SK-N-SH treated with all-trans-retinoic acid at 6 μM for 48 hours (cell line): Measurements from ENCODE around the gene CCL18.

Source experiments
- ATAC-seq: fragments of 200-7000 bp; cut with Tn5 transposase; 3 replicates; pipeline ENCODE4 v1.9.1; 2020; ENCODE audit warnings: mild to moderate bottlenecking, moderate library complexity
- ARNTL ChIP-seq: fragments of 450-650 bp; formaldehyde crosslinking; IDR thresholded peaks from 2 replicates; pipeline ENCODE4 v1.5.0; 2020; ENCODE audit warnings: low read depth, mild to moderate bottlenecking, moderate library complexity, borderline replicate concordance
- BACH2 ChIP-seq: fragments of 250-450 bp; sonication (Bioruptor Pico); IDR thresholded peaks from 2 replicates; pipeline ENCODE4 v1.9.0; 2021; ENCODE audit warnings: mild to moderate bottlenecking, borderline replicate concordance
- CSDC2 ChIP-seq: fragments of 250-450 bp; sonication (Bioruptor Pico); IDR thresholded peaks from 2 replicates; pipeline ENCODE4 v1.5.0; 2020; ENCODE audit warnings: mild to moderate bottlenecking, moderate library complexity
- ESRRG ChIP-seq: fragments of 250-450 bp; sonication (Bioruptor Pico); IDR thresholded peaks from 2 replicates; pipeline ENCODE4 v1.6.1; 2021; ENCODE audit warnings: mild to moderate bottlenecking
- GLIS3 ChIP-seq: fragments of 250-450 bp; sonication (Bioruptor Pico); IDR thresholded peaks from 2 replicates; pipeline ENCODE4 v1.5.0; 2020; ENCODE audit warnings: mild to moderate bottlenecking, moderate library complexity
- ISL1 ChIP-seq: fragments of 250-450 bp; sonication (Bioruptor Pico); IDR thresholded peaks from 2 replicates; pipeline ENCODE4 v2.1.2; 2022; ENCODE audit warnings: mild to moderate bottlenecking, moderate library complexity
- OSR1 ChIP-seq: fragments of 250-450 bp; sonication (Bioruptor Pico); IDR thresholded peaks from 2 replicates; pipeline ENCODE4 v1.8.0; 2022; ENCODE audit warnings: moderate library complexity, mild to moderate bottlenecking, inconsistent platforms
- PPARA ChIP-seq: fragments of 250-450 bp; sonication (Bioruptor Pico); IDR thresholded peaks from 2 replicates; pipeline ENCODE4 v1.5.0; 2020; ENCODE audit warnings: mild to moderate bottlenecking, borderline replicate concordance
- RARB ChIP-seq: fragments of 250-450 bp; sonication (Bioruptor Pico); IDR thresholded peaks from 2 replicates; pipeline ENCODE4 v1.8.0; 2021; ENCODE audit warnings: mild to moderate bottlenecking, moderate library complexity
- SNAI2 ChIP-seq: fragments of 250-450 bp; sonication (Bioruptor Pico); IDR thresholded peaks from 2 replicates; pipeline ENCODE4 v1.5.0; 2020; ENCODE audit warnings: mild to moderate bottlenecking, moderate library complexity
- TCF4 ChIP-seq: fragments of 250-450 bp; sonication (Bioruptor Pico); IDR thresholded peaks from 2 replicates; pipeline ENCODE4 v1.8.0; 2021; ENCODE audit warnings: mild to moderate bottlenecking, moderate library complexity, borderline replicate concordance
- TOX ChIP-seq: fragments of 250-450 bp; sonication (Bioruptor Pico); IDR thresholded peaks from 2 replicates; pipeline ENCODE4 v1.8.0; 2021; ENCODE audit warnings: mild to moderate bottlenecking, moderate library complexity, borderline replicate concordance
- ZC3H10 ChIP-seq: fragments of 250-450 bp; sonication (Bioruptor Pico); IDR thresholded peaks from 2 replicates; pipeline ENCODE4 v1.5.1; 2021; ENCODE audit warnings: mild to moderate bottlenecking, moderate library complexity
- ZFP3 ChIP-seq: fragments of 250-450 bp; sonication (Bioruptor Pico); IDR thresholded peaks from 2 replicates; pipeline ENCODE4 v1.5.0; 2020; ENCODE audit warnings: mild to moderate bottlenecking, moderate library complexity
- ZFP30 ChIP-seq: fragments of 450-650 bp; formaldehyde crosslinking; IDR thresholded peaks from 2 replicates; pipeline ENCODE4 v1.5.0; 2022; ENCODE audit warnings: mild to moderate bottlenecking, moderate library complexity
- ZNF565 ChIP-seq: fragments of 450-650 bp; formaldehyde crosslinking; conservative IDR thresholded peaks from 2 replicates; pipeline ENCODE4 v1.5.0; 2020; ENCODE audit warnings: low read depth, mild to moderate bottlenecking, moderate library complexity
- ZNF70 ChIP-seq: fragments of 450-650 bp; formaldehyde crosslinking; IDR thresholded peaks from 2 replicates; pipeline ENCODE4 v1.5.0; 2020; ENCODE audit warnings: mild to moderate bottlenecking, moderate library complexity
- ZNF8 ChIP-seq: fragments of 450-650 bp; formaldehyde crosslinking; IDR thresholded peaks from 2 replicates; pipeline ENCODE4 v1.5.0; 2020; ENCODE audit warnings: mild to moderate bottlenecking, moderate library complexity
- TF ChIP-seq, protein P1 (sequence below): fragments of 250-450 bp; sonication (Bioruptor Pico); IDR thresholded peaks from 2 replicates; pipeline ENCODE4 v1.8.0; 2020; ENCODE audit warnings: mild to moderate bottlenecking, moderate library complexity, borderline replicate concordance
- TF ChIP-seq, protein P2 (sequence below): fragments of 250-450 bp; sonication (Bioruptor Pico); IDR thresholded peaks from 2 replicates; pipeline ENCODE4 v1.5.0; 2020; ENCODE audit warnings: mild to moderate bottlenecking, moderate library complexity
- TF ChIP-seq, protein P3 (sequence below): fragments of 250-450 bp; sonication (Bioruptor Pico); IDR thresholded peaks from 2 replicates; pipeline ENCODE4 v1.5.1; 2020; ENCODE audit warnings: low read depth, mild to moderate bottlenecking, moderate library complexity
- TF ChIP-seq, protein P4 (sequence below): fragments of 250-450 bp; sonication (Bioruptor Pico); IDR thresholded peaks from 2 replicates; pipeline ENCODE4 v1.5.1; 2021; ENCODE audit warnings: mild to moderate bottlenecking, moderate library complexity
- TF ChIP-seq, protein P5 (sequence below): fragments of 250-450 bp; sonication (Bioruptor Pico); IDR thresholded peaks from 2 replicates; pipeline ENCODE4 v1.8.0; 2021; ENCODE audit warnings: low read depth, mild to moderate bottlenecking, moderate library complexity, borderline replicate concordance

The CCL18 gene

DNA sequence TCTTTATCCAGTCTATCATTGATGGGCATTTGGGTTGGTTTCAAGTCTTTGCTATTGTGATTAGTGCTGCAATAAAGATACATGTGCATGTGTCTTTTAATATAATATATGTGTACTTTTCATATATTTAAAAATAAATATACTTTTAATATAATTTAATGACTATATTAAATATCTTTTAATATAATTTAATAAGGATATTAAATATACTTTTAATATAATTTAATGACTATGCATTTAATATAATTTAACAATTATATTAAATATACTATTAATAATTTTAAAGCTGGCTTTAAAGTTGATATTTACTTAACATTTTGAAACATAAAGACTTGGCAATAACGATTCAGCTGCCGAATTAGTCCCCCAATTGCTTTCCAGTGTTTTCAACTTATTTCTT, 47.5 kb upstream of the CCL18 start:
- no peak for ATAC-seq
- TF ChIP-seq ZFP3 (CRISPR knock-in tag) (no peak), ZC3H10 (CRISPR knock-in tag) (no peak), ZNF8 (CRISPR knock-in tag) (no peak), ESRRG (no peak)

DNA sequence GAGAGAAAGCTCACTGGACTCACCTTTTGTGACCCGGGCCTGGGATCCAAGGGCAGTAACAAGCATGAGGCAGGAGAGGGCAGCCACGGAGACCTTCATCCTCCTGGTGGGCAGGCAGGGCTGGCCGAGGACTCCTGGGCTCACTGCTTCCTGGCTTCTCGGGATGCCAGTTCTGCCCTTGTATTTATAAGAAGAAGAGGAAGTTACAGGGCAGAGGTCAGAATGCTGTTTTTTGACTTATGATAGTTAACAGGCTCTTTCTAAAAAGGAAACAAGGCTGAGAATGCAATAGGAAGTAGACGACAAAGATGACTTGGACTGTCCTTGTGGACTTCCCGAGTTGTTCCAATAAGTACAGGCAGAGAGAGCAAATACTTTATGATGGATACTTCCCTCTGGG, 46.3 kb upstream of the CCL18 start, which contains the start of gene CCL23:
Gene CCL23, minus strand, starts transcription at position 174 of the 400 bp plus-strand sequence. Its CDS starts 75 bp downstream, at position 99.
- TF ChIP-seq ZFP3 (CRISPR knock-in tag) = no peak
- TF ChIP-seq RARB = no peak
- TF ChIP-seq BACH2 (CRISPR knock-in tag) = no peak
- no peak for TF ChIP-seq TOX (CRISPR knock-in tag)
- TF ChIP-seq, protein P1, sequence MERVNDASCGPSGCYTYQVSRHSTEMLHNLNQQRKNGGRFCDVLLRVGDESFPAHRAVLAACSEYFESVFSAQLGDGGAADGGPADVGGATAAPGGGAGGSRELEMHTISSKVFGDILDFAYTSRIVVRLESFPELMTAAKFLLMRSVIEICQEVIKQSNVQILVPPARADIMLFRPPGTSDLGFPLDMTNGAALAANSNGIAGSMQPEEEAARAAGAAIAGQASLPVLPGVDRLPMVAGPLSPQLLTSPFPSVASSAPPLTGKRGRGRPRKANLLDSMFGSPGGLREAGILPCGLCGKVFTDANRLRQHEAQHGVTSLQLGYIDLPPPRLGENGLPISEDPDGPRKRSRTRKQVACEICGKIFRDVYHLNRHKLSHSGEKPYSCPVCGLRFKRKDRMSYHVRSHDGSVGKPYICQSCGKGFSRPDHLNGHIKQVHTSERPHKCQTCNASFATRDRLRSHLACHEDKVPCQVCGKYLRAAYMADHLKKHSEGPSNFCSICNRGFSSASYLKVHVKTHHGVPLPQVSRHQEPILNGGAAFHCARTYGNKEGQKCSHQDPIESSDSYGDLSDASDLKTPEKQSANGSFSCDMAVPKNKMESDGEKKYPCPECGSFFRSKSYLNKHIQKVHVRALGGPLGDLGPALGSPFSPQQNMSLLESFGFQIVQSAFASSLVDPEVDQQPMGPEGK = no peak
- no peak for TF ChIP-seq SNAI2 (CRISPR knock-in tag)
- TF ChIP-seq, protein P2, sequence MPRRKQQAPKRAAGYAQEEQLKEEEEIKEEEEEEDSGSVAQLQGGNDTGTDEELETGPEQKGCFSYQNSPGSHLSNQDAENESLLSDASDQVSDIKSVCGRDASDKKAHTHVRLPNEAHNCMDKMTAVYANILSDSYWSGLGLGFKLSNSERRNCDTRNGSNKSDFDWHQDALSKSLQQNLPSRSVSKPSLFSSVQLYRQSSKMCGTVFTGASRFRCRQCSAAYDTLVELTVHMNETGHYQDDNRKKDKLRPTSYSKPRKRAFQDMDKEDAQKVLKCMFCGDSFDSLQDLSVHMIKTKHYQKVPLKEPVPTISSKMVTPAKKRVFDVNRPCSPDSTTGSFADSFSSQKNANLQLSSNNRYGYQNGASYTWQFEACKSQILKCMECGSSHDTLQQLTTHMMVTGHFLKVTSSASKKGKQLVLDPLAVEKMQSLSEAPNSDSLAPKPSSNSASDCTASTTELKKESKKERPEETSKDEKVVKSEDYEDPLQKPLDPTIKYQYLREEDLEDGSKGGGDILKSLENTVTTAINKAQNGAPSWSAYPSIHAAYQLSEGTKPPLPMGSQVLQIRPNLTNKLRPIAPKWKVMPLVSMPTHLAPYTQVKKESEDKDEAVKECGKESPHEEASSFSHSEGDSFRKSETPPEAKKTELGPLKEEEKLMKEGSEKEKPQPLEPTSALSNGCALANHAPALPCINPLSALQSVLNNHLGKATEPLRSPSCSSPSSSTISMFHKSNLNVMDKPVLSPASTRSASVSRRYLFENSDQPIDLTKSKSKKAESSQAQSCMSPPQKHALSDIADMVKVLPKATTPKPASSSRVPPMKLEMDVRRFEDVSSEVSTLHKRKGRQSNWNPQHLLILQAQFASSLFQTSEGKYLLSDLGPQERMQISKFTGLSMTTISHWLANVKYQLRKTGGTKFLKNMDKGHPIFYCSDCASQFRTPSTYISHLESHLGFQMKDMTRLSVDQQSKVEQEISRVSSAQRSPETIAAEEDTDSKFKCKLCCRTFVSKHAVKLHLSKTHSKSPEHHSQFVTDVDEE (CRISPR knock-in tag) = no peak
- TF ChIP-seq ZNF565 (CRISPR knock-in tag) = no peak
- TF ChIP-seq ARNTL (CRISPR knock-in tag) = no peak
- no peak for TF ChIP-seq TCF4 (CRISPR knock-in tag)
- no peak for TF ChIP-seq GLIS3 (CRISPR knock-in tag)
- TF ChIP-seq OSR1 (CRISPR knock-in tag) = no peak
- TF ChIP-seq ZFP30 = no peak
- no peak for TF ChIP-seq ZC3H10 (CRISPR knock-in tag)
- TF ChIP-seq PPARA (CRISPR knock-in tag) = no peak
- TF ChIP-seq ESRRG = no peak
- no peak for TF ChIP-seq ZNF70 (CRISPR knock-in tag)
- TF ChIP-seq CSDC2 (CRISPR knock-in tag) = no peak
- ATAC-seq = no peak

DNA sequence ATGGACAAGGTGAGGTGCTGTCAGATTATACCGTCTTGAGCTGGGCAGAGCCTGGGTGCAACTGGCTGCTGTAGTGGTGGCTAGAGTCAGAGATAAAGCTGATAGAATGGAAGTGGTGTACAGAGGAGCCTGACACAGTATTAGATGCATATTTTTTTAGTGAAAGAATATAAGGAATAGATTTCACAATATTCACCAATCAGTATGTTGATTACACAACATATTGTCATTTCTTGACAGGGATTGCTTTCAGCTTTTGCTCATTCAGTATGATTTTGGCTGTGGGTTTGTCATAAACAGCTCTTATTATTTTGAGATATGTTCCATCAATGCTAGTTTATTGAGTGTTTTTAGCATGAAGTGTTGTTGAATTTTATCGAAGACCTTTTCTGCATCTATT, 44.6 kb upstream of the CCL18 start:
- ATAC-seq = no peak
- TF ChIP-seq, protein P3, sequence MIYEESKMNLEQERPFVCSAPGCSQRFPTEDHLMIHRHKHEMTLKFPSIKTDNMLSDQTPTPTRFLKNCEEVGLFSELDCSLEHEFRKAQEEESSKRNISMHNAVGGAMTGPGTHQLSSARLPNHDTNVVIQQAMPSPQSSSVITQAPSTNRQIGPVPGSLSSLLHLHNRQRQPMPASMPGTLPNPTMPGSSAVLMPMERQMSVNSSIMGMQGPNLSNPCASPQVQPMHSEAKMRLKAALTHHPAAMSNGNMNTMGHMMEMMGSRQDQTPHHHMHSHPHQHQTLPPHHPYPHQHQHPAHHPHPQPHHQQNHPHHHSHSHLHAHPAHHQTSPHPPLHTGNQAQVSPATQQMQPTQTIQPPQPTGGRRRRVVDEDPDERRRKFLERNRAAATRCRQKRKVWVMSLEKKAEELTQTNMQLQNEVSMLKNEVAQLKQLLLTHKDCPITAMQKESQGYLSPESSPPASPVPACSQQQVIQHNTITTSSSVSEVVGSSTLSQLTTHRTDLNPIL (CRISPR knock-in tag) = no peak
- no peak for TF ChIP-seq PPARA (CRISPR knock-in tag)
- no peak for TF ChIP-seq RARB
- TF ChIP-seq, protein P4, sequence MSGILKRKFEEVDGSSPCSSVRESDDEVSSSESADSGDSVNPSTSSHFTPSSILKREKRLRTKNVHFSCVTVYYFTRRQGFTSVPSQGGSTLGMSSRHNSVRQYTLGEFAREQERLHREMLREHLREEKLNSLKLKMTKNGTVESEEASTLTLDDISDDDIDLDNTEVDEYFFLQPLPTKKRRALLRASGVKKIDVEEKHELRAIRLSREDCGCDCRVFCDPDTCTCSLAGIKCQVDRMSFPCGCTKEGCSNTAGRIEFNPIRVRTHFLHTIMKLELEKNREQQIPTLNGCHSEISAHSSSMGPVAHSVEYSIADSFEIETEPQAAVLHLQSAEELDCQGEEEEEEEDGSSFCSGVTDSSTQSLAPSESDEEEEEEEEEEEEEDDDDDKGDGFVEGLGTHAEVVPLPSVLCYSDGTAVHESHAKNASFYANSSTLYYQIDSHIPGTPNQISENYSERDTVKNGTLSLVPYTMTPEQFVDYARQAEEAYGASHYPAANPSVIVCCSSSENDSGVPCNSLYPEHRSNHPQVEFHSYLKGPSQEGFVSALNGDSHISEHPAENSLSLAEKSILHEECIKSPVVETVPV (CRISPR knock-in tag) = no peak
- TF ChIP-seq, protein P1 = no peak
- TF ChIP-seq TOX (CRISPR knock-in tag) = no peak
- TF ChIP-seq ESRRG = no peak
- no peak for TF ChIP-seq OSR1 (CRISPR knock-in tag)
- no peak for TF ChIP-seq SNAI2 (CRISPR knock-in tag)
- TF ChIP-seq ZNF70 (CRISPR knock-in tag) = no peak
- TF ChIP-seq ISL1 (CRISPR knock-in tag) = no peak
- TF ChIP-seq, protein P5, sequence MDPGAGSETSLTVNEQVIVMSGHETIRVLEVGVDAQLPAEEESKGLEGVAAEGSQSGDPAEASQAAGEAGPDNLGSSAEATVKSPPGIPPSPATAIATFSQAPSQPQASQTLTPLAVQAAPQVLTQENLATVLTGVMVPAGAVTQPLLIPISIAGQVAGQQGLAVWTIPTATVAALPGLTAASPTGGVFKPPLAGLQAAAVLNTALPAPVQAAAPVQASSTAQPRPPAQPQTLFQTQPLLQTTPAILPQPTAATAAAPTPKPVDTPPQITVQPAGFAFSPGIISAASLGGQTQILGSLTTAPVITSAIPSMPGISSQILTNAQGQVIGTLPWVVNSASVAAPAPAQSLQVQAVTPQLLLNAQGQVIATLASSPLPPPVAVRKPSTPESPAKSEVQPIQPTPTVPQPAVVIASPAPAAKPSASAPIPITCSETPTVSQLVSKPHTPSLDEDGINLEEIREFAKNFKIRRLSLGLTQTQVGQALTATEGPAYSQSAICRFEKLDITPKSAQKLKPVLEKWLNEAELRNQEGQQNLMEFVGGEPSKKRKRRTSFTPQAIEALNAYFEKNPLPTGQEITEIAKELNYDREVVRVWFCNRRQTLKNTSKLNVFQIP = no peak
- TF ChIP-seq TCF4 (CRISPR knock-in tag) = no peak
